HCT116 (cell line): ENCODE results near the gene CHPT1. TPM values are rescaled to one million over a fixed set of nuclear protein-coding genes. Genes with fewer than 3 reads are reported as not detected.

ENCODE experiments used
- ATAC-seq: fragments of 200-7000 bp; cut with Tn5 transposase; 2 replicates; pipeline ENCODE4 v1.9.1; 2020; ENCODE audit warnings: mild to moderate bottlenecking, moderate library complexity
- BruUV-seq: library from RNA; stranded (reverse); fragments of 400-500 nt; replicated peaks from 2 replicates; lab custom pipeline; 2021; lab: Mats Ljungman, UMichigan
- CTCF ChIA-PET: fragments of 300-600 bp; sonication (Branson Sonifier 250); formaldehyde crosslinking; loops from one replicate; lab custom pipeline; 2021; ENCODE audit warnings: antibody characterized with exemption; lab: Charles Lee
- POLR2A ChIA-PET: fragments of 300-600, 350-600 bp; sonication (Branson Sonifier 250); formaldehyde crosslinking; loops from one replicate; lab custom pipeline; 2021; ENCODE audit warnings: antibody characterized with exemption; lab: Charles Lee
- RAD21 ChIA-PET, 2 experiments: fragments of 300-600 bp; sonication (Branson Sonifier 250); formaldehyde crosslinking; loops; one replicate each; lab custom pipeline; 2023; ENCODE audit warnings: low total read pairs in 2 of 2; ENCODE audit not compliant: uncharacterized antibody in 2 of 2, unreplicated experiment in 2 of 2, low non-redundant PET in 1 of 2; lab: Charles Lee
- DNase-seq: peaks from one replicate; pipeline ENCODE4 v3.0.0-alpha.2; 2010; ENCODE audit warnings: low read depth, low spot score
- H2AFZ ChIP-seq: fragments of 200-600 bp; shearing (Covaris generic), sonication (generic); 2 replicates; pipeline ENCODE4 v1.6.1; 2017; ENCODE audit warnings: low read depth, mixed run types, mixed read lengths, antibody characterized with exemption, low read length; ENCODE audit not compliant: poor library complexity, severe bottlenecking
- H3K27ac ChIP-seq: 2 replicates; pipeline ENCODE4 v1.5.1; 2012; ENCODE audit warnings: low read depth, low read length
- H3K27me3 ChIP-seq: fragments of 200-600 bp; sonication (generic); 2 replicates; pipeline ENCODE4 v1.6.1; 2016; ENCODE audit warnings: mixed run types, low read length, mixed read lengths; ENCODE audit not compliant: insufficient read depth
- H3K36me3 ChIP-seq, 2 experiments: fragments of 200-500 bp in 1 of 2; fragments of 200-600 bp in 1 of 2; sonication (Bioruptor generic) in 1 of 2; sonication (generic) in 1 of 2; 2 replicates each; pipeline versions ENCODE4 v1.5.1 to v1.6.1; 2014 to 2016; ENCODE audit warnings: low read length in 2 of 2, inconsistent platforms in 1 of 2, mixed read lengths in 1 of 2, mixed run types in 1 of 2; ENCODE audit not compliant: insufficient read depth in 2 of 2, control insufficient read depth in 1 of 2
- H3K4me1 ChIP-seq, 2 experiments: fragments of 200-600 bp in 1 of 2; sonication (generic) in 1 of 2; 2 replicates each; pipeline versions ENCODE4 v1.5.1 to v1.6.1; 2012 to 2017; ENCODE audit warnings: low read length in 2 of 2, inconsistent platforms in 1 of 2, mild to moderate bottlenecking in 1 of 2, mixed read lengths in 1 of 2, mixed run types in 1 of 2, moderate library complexity in 1 of 2; ENCODE audit not compliant: insufficient read depth in 2 of 2, control insufficient read depth in 1 of 2
- H3K4me2 ChIP-seq: fragments of 200-600 bp; sonication (generic); 2 replicates; pipeline ENCODE4 v1.6.1; 2017; ENCODE audit warnings: mixed run types, low read length, mixed read lengths
- H3K4me3 ChIP-seq, 2 experiments: fragments of 200-600 bp in 1 of 2; sonication (generic) in 1 of 2; replicated peaks in 1 of 2; 2 replicates each; pipeline ENCODE4 v1.5.1; 2011 to 2016; ENCODE audit warnings: low read length in 2 of 2, control low read depth in 1 of 2, low read depth in 1 of 2, mild to moderate bottlenecking in 1 of 2, mixed read lengths in 1 of 2, mixed run types in 1 of 2
- H3K79me2 ChIP-seq: fragments of 200-600 bp; sonication (generic); 2 replicates; pipeline ENCODE4 v1.6.1; 2017; ENCODE audit warnings: mild to moderate bottlenecking, mixed run types, low read length, moderate library complexity, mixed read lengths; ENCODE audit not compliant: insufficient read depth
- H3K9ac ChIP-seq: fragments of 200-600 bp; sonication (generic); 2 replicates; pipeline ENCODE4 v1.6.1; 2016; ENCODE audit warnings: low read length, mixed read lengths
- H3K9me2 ChIP-seq: fragments of 200-600 bp; sonication (generic), shearing (Covaris generic); 2 replicates; pipeline ENCODE4 v1.6.1; 2017; ENCODE audit warnings: mixed run types, mild to moderate bottlenecking, moderate library complexity; ENCODE audit not compliant: insufficient read depth
- H3K9me3 ChIP-seq, 2 experiments: fragments of 200-500 bp in 1 of 2; fragments of 200-600 bp in 1 of 2; sonication (Bioruptor generic) in 1 of 2; sonication (generic) in 1 of 2; 2 replicates each; pipeline ENCODE4 v1.6.1; 2014 to 2017; ENCODE audit warnings: low read length in 2 of 2, mixed read lengths in 2 of 2, inconsistent platforms in 1 of 2, low read depth in 1 of 2, mild to moderate bottlenecking in 1 of 2, mixed run types in 1 of 2, moderate library complexity in 1 of 2; ENCODE audit not compliant: control insufficient read depth in 1 of 2, insufficient read depth in 1 of 2
- H4K20me1 ChIP-seq: fragments of 200-600 bp; sonication (generic), shearing (Covaris generic); 2 replicates; pipeline ENCODE4 v1.6.1; 2017; ENCODE audit warnings: mixed run types, mild to moderate bottlenecking, moderate library complexity; ENCODE audit not compliant: insufficient read depth
- CEBPB ChIP-seq: IDR thresholded peaks from 2 replicates; pipeline ENCODE4 v1.6.1; 2012; ENCODE audit warnings: low read depth
- ELF1 ChIP-seq: IDR thresholded peaks from 2 replicates; pipeline ENCODE4 v1.6.1; 2012; ENCODE audit warnings: low read depth, borderline replicate concordance
- EZH2 ChIP-seq: fragments of 200-600 bp; sonication (generic); IDR thresholded peaks from 2 replicates; pipeline ENCODE4 v1.6.1; 2017; ENCODE audit warnings: antibody characterized with exemption, mixed run types
- POLR2AphosphoS5 ChIP-seq: IDR thresholded peaks from 2 replicates; pipeline ENCODE4 v1.6.1; 2011; ENCODE audit warnings: mild to moderate bottlenecking, low read depth, low read length, moderate library complexity
- RAD21 ChIP-seq: IDR thresholded peaks from 2 replicates; pipeline ENCODE4 v1.6.1; 2012; ENCODE audit warnings: low read depth, mild to moderate bottlenecking
- SIN3A ChIP-seq: IDR thresholded peaks from 2 replicates; pipeline ENCODE4 v1.6.1; 2012; ENCODE audit warnings: low read depth
- SP1 ChIP-seq: IDR thresholded peaks from 2 replicates; pipeline ENCODE4 v1.6.1; 2012; ENCODE audit warnings: low read depth
- YY1 ChIP-seq: IDR thresholded peaks from 2 replicates; pipeline ENCODE4 v1.6.1; 2011; ENCODE audit warnings: low read length, low read depth, moderate library complexity, mild to moderate bottlenecking; ENCODE audit not compliant: insufficient replicate concordance; ENCODE audit errors: extremely low read depth
- ZNF274 ChIP-seq: fragments of 200-500 bp; sonication (Bioruptor generic); IDR thresholded peaks from 2 replicates; pipeline ENCODE4 v1.6.1; 2014; ENCODE audit warnings: mild to moderate bottlenecking, low read depth, low read length, inconsistent platforms
- intact Hi-C: fragments of 100-400 bp; cut with micrococcal nuclease; formaldehyde crosslinking; loops from 2 replicates; pipeline ENCODE4 v1.10.0; 2022
- total RNA-seq: library from RNA; stranded (reverse); gene quantifications from one replicate; pipeline ENCODE4 v1.2.1, GENCODE V29; 2021; ENCODE audit not compliant: unreplicated experiment
- TF ChIP-seq, protein P1 (sequence below): IDR thresholded peaks from 2 replicates; pipeline ENCODE4 v1.6.1; 2011; ENCODE audit warnings: mild to moderate bottlenecking, low read length, moderate library complexity; ENCODE audit not compliant: insufficient replicate concordance; ENCODE audit errors: extremely low read depth
- TF ChIP-seq, protein P2 (sequence below): IDR thresholded peaks from 2 replicates; pipeline ENCODE4 v1.6.1; 2012; ENCODE audit warnings: low read depth

The CHPT1 gene
- total RNA-seq, 1 experiment from 2014 or later = 20.1 TPM

DNA sequence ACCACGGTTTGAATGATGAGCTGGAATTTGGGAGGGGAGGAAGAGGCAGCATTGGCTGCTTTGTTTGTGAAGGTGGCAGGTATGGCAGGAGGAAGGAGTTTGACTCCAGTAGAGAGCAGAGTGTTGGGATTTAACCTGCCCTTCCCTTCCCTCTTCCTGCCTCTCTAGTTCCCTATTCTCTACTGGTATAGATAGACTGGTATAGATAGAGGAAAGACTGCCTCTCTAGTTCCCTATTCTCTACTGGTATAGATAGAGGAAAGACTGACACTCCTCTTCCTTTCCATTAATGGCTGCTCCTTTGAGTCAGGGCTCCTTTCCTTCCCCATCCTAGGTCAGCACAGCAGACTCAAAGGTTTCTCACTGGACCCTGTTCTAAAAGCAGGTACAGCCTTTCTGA, 50.3 kb downstream of the CHPT1 start:
- H3K9ac ChIP-seq = no peak overlapping the region
- intact Hi-C loops = no loop called here
- H3K9me3 ChIP-seq = no peaks in the 10 kb centered on the region
- no peak overlapping the region for H2AFZ ChIP-seq
- H3K27ac ChIP-seq = no peak overlapping the region
- TF ChIP-seq CEBPB (no peak), EZH2 (no peak), YY1 (no peak), POLR2AphosphoS5 (no peak), ELF1 (no peak), SP1 (no peak), SIN3A (no peak), ZNF274 (no peak), RAD21 (no peak)
- TF ChIP-seq, protein P1, sequence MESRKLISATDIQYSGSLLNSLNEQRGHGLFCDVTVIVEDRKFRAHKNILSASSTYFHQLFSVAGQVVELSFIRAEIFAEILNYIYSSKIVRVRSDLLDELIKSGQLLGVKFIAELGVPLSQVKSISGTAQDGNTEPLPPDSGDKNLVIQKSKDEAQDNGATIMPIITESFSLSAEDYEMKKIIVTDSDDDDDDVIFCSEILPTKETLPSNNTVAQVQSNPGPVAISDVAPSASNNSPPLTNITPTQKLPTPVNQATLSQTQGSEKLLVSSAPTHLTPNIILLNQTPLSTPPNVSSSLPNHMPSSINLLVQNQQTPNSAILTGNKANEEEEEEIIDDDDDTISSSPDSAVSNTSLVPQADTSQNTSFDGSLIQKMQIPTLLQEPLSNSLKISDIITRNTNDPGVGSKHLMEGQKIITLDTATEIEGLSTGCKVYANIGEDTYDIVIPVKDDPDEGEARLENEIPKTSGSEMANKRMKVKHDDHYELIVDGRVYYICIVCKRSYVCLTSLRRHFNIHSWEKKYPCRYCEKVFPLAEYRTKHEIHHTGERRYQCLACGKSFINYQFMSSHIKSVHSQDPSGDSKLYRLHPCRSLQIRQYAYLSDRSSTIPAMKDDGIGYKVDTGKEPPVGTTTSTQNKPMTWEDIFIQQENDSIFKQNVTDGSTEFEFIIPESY = no peak
- TF ChIP-seq, protein P2, sequence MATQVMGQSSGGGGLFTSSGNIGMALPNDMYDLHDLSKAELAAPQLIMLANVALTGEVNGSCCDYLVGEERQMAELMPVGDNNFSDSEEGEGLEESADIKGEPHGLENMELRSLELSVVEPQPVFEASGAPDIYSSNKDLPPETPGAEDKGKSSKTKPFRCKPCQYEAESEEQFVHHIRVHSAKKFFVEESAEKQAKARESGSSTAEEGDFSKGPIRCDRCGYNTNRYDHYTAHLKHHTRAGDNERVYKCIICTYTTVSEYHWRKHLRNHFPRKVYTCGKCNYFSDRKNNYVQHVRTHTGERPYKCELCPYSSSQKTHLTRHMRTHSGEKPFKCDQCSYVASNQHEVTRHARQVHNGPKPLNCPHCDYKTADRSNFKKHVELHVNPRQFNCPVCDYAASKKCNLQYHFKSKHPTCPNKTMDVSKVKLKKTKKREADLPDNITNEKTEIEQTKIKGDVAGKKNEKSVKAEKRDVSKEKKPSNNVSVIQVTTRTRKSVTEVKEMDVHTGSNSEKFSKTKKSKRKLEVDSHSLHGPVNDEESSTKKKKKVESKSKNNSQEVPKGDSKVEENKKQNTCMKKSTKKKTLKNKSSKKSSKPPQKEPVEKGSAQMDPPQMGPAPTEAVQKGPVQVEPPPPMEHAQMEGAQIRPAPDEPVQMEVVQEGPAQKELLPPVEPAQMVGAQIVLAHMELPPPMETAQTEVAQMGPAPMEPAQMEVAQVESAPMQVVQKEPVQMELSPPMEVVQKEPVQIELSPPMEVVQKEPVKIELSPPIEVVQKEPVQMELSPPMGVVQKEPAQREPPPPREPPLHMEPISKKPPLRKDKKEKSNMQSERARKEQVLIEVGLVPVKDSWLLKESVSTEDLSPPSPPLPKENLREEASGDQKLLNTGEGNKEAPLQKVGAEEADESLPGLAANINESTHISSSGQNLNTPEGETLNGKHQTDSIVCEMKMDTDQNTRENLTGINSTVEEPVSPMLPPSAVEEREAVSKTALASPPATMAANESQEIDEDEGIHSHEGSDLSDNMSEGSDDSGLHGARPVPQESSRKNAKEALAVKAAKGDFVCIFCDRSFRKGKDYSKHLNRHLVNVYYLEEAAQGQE = no peak
- TF ChIP-seq, all 23 proteins: peak for 0
- Histone ChIP-seq H3K9me2 (no peaks in the 10 kb centered on the region), H4K20me1 (no peaks in the 10 kb centered on the region), H3K79me2 (no peaks in the 10 kb centered on the region), H3K4me2 (no peak overlapping the region), H3K27me3 (no peaks in the 10 kb centered on the region), H3K36me3 (peaks cover 2 to 3% of the 10 kb centered on the region in 2 experiments; a peak in 3 of 4 replicates), H3K4me3 (no peak overlapping the region), H3K4me1 (no peaks in the 10 kb centered on the region)
- ChIA-PET POLR2A (no interaction called here), RAD21 (no interaction called here), CTCF (interaction anchor here (1.2 to 3.1 kb wide), 2 partner anchors 12 to 26 kb away, joined by 3 to 10 read pairs; no protein-coding TSS in a partner anchor)
- DNase-seq (no peak), ATAC-seq (no peak)
- no TSS peak for BruUV-seq
